Central memory CD4-positive, alpha-beta T cell (primary cell): ENCODE measurements around the gene ZNF860.
A peak's percentile ranks its signal among the peaks of the same experiment; 100 is the strongest.
"Not testable (repeated sequence)": the region's sequence is repeated elsewhere in the genome, so short reads cannot be mapped to it uniquely, and the experiment has no call there.

Experiments used
- DNase-seq: peaks from one replicate; pipeline ENCODE4 v3.0.0; 2022

The ZNF860 gene

DNA sequence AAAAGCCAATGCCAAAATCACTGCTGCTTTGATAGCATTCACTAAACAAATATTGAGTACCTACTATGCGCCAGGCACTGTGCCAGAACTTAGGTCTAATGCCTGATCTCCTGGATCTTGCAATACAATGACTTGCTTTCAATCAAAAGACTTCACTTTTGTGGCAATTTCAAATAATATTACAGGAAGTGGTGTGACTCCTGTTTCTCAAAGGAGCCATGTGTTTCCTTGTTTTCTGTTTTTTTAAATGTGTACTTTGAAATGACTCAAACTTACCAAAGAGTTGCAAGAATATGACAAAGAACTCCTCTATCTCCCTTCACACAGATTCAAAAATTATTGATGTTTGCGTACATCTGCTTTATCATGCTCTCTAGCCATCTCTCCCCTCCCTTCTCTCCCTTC lies 18.7 kb upstream of the ZNF860 start:
- DNase-seq, result no peak

DNA sequence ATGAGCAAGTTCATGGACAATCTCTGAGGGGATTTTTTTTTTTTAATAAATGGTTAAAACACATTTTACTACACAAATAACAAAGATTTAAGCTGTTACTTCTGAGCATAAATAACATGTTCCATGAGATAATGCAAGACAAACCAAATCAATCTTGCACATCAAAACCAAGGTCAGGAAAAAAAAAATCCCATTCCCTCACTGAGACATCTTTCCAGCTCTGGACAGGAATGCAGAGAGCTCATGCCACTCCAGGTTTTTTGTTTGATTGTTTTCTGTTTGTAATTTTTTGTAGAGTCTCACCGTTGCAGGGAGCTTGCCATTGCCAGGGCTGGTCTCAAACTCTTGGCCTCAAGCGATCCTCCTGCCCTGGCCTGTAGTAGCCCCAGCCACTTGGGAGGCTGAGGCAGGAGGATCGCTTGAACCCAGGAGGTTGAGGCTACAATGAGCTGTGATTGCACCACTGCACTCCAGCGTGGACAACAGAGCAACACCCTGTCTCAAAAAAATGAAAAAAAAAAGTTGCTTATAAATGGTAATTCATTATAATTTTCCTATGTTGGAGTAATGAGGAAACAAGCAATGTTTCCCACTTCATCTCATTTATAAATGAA lies 14.5 kb upstream of the ZNF860 start:
- no peak for DNase-seq

DNA sequence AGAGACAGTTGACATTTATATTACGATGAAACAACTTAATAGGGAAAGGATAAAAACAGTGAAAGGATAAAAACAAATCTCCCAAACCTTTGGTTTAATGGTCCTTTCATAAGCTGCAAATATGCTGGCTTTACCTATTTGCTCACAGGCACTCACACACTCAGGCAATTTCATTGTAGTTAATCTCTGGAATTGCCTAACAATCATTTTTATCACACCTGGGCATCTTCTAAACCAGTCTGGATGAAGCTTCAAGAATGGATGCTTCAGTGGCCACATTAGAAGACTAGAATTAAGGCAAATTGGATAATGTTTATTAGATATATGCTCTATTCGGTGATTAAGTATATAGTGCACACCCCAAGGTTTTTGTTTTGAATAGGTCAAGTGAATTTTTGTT lies 14.0 kb upstream of the ZNF860 start:
- no peak for DNase-seq

DNA sequence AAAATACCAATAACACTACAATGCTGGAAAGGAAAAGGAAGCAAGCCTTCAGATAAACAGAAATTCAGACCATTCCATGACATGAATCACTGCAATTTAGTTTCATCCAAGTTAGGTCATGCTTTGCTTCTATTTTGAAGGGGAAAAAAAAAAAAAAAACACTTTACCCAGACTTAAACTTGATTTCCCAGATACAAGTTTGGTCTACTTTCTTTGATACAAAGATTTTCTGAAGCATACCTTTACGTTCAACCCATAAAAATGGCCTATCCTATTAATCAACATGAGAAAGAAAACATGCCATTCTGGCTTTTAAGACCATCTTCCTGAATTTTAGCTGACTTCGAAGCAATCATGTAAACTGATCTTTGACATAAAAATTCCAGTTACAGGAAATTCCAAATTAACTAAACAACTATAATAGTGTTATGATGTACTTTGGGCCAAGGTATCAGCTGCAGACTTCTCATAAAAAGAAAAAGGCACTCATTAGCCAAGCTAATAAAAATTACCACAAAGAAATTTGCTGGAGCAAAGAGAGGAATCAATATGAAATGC lies 13.1 kb upstream of the ZNF860 start:
- no peak for DNase-seq

DNA sequence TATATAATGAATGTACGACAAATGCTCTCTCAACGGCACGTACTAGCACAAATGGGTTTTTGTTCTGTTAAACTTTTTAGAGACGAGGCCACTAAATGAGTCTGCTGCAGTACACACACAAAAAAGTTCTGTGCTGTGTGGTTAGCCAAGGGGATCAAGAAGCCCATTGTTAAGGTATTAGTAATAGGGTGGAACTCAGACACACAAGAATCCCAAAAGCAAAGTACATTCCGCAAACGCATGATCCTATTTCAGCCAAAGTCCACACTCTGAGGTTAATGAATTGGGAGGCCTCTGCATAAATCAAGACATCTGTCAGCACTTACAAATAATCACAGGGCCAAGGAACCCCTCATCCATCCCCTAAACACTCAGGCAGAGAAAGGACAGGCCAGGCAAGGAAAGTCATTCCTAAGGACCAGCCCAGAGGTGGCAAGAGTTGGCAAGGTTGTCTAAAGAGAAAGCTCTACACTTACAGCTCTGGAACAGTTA lies 12.6 kb upstream of the ZNF860 start:
- DNase-seq, result no peak

DNA sequence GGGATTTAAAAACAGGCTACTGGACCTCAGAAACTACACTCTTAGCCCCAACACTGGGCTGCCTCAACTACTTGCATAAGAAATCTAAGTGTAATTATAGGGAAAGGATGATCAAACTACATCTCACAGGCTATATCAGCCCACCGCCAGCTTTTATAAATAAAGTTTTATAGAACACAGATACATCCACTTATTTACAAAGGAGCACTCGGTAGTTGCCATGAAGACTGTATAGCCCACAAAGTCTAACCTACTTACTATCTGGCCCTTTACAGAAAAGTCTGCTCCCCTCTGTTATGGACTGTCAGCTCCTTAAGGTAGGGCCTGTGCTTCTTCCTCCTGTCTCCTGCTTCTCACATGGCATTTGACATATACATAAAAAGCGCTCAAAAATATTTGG lies 9.9 kb upstream of the ZNF860 start:
- DNase-seq, result no peak

DNA sequence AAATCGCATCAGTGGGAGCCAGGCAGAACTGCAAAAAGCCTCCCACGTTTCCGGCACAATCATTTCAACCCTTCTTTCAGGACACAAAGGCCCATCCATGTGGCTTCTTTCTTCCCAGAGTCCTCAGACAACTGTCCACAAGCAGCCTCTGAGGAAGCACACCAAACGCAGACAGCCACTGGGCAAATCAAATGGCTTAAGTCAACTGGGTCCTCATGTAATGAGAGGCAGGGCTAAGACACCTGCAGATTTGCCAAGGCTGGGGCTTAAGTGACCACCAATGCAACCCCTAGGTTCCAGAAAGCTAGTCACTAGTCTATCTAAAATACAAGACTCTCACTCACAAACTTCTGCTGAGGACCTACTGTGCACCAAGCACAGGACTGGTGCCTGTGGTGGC lies 8.5 kb upstream of the ZNF860 start:
- DNase-seq, result no peak

DNA sequence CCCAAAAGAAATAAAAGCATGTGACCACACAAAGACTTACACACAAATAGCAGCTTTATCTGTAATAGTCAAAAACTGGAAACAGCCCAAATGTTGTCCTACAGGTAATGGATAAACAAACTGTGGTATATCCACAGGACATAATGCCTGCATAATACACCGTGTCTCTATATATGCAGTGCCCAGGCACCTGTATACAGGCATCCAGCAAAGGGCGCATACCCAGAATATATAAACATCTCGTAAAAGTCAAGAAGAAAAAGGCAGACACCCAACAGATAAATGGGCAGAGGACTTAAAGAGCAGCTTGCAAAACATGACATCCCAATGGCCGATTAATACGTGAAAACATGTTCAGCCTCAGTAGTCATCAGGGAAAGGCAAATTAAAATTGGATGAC lies 7.7 kb upstream of the ZNF860 start:
- no peak for DNase-seq

DNA sequence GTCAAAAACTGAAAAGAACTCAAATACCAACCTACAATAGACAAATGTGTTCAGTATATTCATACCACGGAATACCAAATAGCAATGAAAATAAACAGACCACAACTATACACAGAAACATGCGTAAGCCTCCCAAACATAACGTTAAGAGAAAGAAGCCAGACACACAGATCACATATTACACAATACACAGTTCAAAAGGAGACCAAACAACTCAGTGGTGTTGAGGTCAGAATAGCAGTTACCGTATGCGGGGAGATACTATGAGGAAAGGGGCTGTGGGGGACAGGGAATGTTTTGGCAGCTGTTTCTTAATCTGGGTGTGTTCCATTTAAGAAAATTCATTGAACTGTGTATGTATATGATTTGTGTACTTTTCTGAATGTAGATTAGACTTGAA lies 7.1 kb upstream of the ZNF860 start:
- DNase-seq, result no peak

DNA sequence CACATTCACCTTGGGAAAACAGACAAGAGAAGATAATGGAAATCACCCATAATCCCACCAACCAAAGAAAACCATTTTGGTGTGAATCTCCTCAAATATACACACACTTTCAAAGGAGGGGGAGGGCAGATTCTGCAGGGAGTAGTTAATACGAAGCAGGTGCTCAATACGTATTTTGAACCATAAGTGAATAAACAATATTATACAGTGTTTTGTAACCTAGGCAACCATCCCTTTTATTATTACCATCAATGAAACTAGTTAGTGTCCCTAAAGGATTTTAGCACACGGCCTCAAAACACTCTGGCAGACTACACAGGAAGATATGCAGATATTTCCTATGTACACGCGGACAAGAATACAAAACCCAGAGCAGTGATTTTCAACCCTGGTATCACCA lies 6.6 kb upstream of the ZNF860 start:
- DNase-seq, result no peak

DNA sequence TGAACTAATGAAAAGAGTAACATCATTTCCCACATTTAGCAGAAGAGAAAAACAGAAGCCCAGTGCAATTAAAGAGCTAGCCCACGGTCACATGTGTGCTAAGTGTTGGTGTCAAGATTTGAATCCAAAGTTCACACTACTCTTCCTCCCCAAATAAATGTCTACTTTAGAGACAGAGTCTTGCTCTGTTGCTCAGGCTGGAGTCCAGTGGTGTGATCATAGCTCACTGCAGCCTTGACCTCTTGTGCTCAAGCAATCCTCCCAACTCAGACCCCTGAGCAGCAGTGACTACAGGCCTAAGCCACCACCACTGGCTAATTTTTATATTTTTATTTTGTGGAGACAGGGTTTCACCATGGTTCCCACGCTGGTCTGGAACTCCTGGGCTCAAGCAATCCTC lies 5.2 kb upstream of the ZNF860 start:
- no peak for DNase-seq

DNA sequence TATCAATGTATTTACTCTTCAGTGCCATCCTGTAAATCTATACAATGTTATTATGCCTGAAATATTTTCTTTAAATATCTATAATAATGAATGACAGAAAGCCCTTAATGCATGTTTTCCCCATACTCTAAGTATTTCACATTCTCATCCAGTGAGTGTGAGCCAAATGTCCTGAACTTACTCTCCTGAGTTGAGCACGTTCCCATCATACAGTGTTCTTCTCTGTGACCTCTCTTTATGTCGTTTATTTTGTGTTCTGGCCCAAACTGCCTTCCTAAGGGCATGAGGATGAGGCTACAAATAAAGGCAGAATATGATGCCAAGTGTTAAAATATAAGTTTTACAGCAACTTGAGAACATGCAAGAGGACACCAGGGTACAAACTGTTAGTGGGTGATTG lies 3.8 kb upstream of the ZNF860 start:
- DNase-seq, result no peak

DNA sequence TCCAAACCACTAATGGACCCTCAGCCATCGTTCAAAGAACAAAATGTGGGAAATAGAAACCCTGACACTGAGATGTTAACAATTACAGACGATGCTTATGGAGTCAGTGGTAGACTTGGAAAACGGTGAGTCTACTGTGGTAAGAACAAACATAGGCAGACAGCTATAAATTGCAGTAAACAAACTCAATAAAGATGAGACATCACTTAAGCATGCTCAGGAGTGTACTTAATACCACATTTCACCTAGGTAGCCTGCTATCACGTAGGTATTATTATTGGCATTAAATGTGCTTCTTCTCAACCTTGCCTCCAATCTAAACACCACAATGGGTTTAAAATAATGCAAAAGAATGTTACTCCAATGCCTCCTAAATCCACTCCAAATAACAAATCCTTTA lies 3.0 kb upstream of the ZNF860 start:
- DNase-seq, result no peak

DNA sequence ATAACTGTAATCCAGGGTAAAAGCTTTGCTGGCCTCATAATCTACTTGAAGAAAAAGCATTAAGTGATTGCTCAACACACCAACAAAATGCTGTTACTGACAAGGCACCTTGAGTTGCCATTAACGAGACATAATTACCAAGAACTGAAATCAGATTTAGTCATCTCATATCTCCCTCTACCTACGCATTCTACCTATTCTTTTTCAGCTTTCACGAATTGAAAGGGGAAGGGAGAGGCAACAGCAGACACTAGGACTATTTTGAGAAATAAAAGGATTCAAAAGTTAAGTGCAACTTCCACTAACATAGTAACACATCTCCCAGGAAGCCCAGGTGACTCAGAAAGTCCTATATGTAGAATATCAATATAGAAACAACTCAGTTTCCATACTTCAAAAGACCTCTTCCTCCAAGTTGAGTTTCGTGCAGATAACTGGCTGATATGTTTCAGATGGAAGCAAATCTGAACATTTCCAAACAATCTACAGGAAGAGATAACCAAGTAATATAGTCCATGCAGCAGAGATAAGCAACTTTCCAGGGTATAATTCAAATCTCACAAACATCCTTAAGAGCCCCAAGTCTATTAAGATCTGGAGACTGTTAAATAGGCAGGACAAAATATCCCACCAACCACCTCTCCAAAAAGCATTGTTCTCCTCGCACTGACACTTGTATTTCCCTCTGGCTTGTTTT lies 2.4 kb upstream of the ZNF860 start:
- no peak for DNase-seq

DNA sequence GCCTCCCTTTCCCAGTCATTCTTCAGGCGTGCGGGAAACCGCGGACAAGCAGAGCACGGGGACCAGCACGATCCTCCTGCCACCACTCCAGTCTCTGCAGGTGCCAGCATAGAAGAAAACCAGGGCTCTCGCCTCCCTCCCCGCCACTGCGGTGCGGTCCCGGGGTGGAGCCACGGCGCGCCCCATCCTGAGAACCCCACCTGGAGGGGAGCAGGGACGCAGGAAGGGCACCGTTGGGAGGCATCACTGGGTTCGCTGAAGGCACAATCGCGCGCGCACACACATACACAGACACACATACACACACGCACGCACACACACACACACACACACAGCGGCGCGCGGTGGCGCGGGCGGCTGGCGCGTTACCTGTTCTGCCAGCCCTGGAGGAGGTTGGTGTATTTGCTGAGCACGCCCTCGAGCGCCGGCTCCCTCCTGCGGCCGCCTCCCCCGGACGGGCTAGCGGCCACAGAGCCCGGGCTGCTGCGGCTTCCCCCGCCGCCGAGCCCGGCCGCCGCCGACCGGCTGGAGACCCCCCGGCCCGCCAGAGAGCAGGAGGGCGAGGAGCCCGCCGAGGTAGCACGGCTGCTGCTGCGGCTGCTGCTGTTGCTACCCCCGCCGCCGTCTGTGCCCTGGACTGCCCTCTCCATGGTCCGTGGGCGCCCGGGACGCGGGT lies 882 bp upstream of the ZNF860 start:
- DNase-seq, result peak; percentile 12

DNA sequence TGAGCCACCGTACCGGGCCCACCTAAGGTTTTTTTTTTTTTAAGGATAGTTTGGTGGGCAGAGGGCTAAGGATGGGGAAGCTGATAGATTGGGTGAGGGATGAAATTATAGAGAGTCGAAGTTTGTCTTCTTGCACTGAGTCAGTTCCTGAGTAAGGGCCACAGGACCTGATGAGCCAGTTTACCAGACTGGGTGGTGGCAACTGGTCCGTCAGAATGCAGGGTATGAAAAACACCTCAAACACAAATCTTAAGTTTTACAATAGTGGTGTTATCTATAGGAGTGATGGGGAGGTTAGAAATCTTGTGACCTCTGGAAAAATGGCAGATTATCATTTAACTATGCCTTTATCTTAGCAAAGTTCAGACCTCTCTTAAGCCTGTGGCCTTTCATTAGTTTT lies 2.8 kb downstream of the ZNF860 start:
- DNase-seq, result no peak

DNA sequence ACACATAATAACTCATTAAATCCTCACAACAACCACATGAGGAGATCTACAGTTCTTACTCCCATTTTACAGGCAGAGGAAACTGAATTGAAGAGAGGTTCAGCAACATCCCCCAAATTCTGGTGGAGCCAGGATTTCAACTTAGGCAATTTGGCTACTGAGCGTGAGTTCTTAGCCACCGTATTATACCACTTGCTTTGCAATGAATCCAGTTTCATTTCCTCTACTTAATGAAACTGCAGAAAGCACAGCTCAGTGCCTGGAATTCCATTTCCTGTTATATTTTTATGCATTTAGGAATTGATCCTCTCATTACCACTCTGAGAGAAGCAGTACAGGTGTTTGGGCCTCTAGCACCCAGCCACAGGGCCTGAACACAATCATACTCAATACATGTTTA lies 4.3 kb downstream of the ZNF860 start:
- no peak for DNase-seq

DNA sequence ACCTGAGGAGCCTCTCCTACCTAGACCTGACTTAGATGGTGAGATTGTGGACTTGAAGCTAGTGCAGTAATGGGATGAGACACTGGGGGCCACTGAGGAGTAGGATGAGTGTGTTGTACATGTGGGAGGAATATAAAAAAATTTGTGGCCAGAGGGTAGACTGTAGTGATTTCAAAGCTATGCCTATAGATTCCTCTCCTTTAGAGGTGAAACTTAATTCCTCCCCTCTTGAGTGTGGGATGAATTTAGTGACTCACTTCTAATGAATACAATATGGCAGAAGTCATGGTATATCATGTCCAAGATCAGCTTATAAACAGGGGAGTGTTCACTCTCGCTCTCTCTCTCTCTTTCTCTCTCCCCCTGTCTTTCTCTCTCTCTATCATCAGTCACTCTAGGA lies 6.7 kb downstream of the ZNF860 start:
- DNase-seq, result no peak

DNA sequence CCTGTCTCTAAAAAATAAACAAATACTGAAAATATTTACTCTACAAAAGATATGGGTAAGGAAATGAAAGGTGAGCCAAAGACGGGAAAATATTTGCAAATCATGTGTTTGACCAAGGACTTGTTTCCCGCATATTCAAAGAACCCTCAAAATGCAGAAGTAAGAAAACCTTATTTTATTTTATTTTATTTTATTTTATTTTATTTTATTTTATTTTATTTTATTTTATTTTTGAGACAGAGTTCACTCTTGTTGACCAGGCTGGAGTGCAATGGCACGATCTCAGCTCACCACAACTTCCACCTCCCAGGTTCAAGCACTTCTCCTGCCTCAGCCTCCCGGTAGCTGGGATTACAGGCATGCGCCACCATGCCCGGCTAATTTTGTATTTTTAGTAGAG lies 11.4 kb downstream of the ZNF860 start:
- DNase-seq, result not testable (repeated sequence)

DNA sequence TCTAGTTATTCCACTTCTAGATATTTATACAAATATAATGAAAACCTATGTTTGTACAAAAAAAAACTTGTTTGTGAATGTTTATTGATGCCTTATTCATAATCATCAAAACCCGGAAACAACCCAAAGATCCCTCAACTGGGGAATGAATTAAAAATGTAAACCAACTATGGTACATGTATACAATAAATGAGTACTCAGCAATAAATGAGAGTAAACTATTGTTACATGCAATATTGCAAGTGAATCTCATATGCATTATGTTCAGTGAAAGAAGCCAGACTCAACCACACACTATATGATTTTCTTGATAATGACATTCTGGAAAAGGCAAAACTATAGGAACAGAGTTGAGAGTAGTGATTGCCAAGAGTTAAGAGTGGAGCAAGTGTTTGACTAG lies 12.3 kb downstream of the ZNF860 start:
- DNase-seq, result no peak

DNA sequence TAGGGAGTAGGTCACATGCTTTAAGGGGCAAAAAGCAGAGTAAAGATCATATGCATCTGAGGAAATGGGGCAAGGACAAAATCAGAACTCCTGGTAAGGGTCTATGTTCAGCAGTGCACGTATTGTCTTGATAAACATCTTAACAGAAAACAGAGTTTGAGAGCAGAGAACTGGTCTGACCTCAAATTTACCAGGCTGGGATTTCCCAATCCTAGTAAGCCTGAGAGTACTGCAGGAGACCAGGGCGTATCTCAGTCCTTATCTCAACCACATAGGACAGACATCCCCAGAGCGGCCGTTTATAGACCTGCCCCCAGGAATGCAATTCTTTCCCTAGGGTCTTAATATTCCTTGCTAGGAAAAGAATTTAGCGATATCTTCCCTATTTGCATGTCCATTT lies 13.5 kb downstream of the ZNF860 start:
- DNase-seq, result not testable (repeated sequence)

DNA sequence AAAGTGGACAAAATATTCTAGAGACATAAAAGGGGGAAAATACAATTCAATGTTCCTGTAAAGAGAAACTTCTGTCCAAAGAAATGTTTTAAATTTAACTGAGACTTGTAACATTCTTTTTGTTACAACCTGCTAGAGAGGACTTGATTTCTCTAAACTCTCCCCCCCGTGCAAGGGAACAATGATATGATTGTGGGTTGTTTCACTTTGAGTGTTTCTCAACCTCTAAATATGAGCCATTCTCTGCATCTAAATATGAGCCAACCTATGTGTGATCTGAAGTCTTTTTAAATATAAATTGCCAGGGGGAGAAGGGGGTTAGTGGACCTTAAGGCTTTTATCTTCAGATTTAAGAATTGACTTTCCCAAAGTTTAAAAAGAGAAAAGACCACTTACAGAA lies 14.6 kb downstream of the ZNF860 start:
- no peak for DNase-seq

DNA sequence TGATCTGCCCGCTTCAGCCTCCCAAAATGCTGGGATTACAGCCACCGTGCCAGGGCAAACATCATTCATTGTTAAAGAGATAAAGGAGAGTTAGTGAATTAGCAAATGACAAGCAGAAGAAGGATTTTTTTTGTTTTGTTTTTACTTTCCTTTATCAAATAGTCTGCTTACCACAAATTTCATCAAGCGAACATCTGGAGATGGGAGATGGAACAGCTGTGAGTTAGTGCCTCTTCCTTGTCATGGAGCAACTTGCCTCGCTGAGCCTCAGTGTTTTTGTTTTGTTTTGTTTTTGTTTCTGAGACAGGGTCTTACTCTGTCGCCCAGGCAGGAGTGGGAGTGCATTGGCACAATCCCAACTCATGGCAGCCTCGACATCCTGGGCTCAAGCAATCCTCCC lies 15.9 kb downstream of the ZNF860 start:
- DNase-seq, result no peak

DNA sequence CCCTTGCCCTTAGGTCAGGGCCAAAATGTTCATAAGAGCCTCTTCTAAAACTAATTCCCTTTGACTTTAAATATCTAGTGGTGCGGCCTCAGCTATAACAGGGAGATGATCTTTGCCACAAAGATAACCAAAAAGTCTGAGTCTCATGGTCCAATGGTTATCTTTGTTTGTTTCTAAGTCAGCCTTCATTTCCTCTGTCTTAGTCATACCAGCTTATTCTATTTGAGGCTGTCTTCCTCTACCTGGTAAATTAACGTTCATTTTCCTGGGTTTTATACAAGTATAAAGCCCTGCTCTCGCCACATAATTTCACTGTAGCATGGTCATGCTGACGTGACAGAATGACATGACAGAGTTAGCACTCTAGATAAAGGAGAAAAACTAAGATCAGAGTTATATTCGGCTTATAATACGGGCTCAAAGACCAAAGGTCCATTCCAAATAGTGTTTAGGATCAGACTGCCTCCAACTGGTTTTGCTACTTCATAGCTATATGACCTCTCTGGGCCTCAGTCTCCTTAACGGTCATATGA lies 18.4 kb downstream of the ZNF860 start:
- DNase-seq, result no peak
